Measurements from ENCODE around the gene DENND10.
"Not testable (repeated sequence)": the region's sequence is repeated elsewhere in the genome, so short reads cannot be mapped to it uniquely, and the experiment has no call there.

DENND10 gene

GRCh38 chr10:119180850-119181400 lies 77.0 kb downstream of the DENND10 start:
- H3K4me1 ChIP-seq (ENCODE audit: insufficient read depth, low read length) = peaks cover 19% of the 10 kb centered on the region
- H3K4me3 ChIP-seq (ENCODE audit: low read depth in 1 of 2, low read length in 2 of 2); H3K27ac ChIP-seq (ENCODE audit: low read depth, low read length); H3K27me3 ChIP-seq (ENCODE audit: control insufficient read depth in 1 of 2, insufficient read depth in 2 of 2, low read length in 2 of 2); H3K9me3 ChIP-seq (ENCODE audit: low read length); H3K9ac ChIP-seq (ENCODE audit: low read length): not testable (repeated sequence)
- peaks cover 12% of the 10 kb centered on the region for H3K36me3 ChIP-seq (ENCODE audit: insufficient read depth, low read length)

- peaks cover 4% of the 10 kb centered on the region for H3K4me1 ChIP-seq (ENCODE audit: insufficient read depth, low read length)
- no peak overlapping the region for H3K27ac ChIP-seq (ENCODE audit: low read depth, low read length)
- H3K27me3 ChIP-seq (ENCODE audit: control insufficient read depth in 1 of 2, insufficient read depth in 2 of 2, low read length in 2 of 2) = no peaks in the 10 kb centered on the region
- no peaks in the 10 kb centered on the region for H3K36me3 ChIP-seq (ENCODE audit: insufficient read depth, low read length)
- H3K9me3 ChIP-seq (ENCODE audit: low read length) = no peaks in the 10 kb centered on the region
- no peak overlapping the region for H3K4me3 ChIP-seq (ENCODE audit: low read depth in 1 of 2, low read length in 2 of 2)
- H3K9ac ChIP-seq (ENCODE audit: low read length) = no peak overlapping the region
Measured at GRCh38 chr10:119183664-119184412, 79.9 kb downstream of the DENND10 start.
